ENCODE data around the gene JAKMIP2. TPM values are rescaled to one million over a fixed set of nuclear protein-coding genes. Genes with fewer than 3 reads are reported as not detected.
"Not testable (repeated sequence)": the region's sequence is repeated elsewhere in the genome, so short reads cannot be mapped to it uniquely, and the experiment has no call there.

Gene JAKMIP2
- total RNA-seq, 1 donor from 2014 or later = 6.0 TPM

GRCh38 chr5:147635882-147636728 is 146.4 kb downstream of the JAKMIP2 start:
- peaks cover 17% of the 10 kb centered on the region for H3K4me1 Mint-ChIP-seq (ENCODE audit: low read depth)
- no peaks in the 10 kb centered on the region for H3K9me3 Mint-ChIP-seq (ENCODE audit: low read depth)
- no peak for DNase-seq (ENCODE audit: low spot score, unreplicated experiment)
- no peaks in the 10 kb centered on the region for H3K36me3 Mint-ChIP-seq (ENCODE audit: insufficient read depth)
- peaks cover 3% of the 10 kb centered on the region for H3K27me3 Mint-ChIP-seq
- no peak overlapping the region for H3K4me3 Mint-ChIP-seq (ENCODE audit: low read depth)
- H3K27ac Mint-ChIP-seq = no peak overlapping the region
- TF ChIP-seq, protein P1, sequence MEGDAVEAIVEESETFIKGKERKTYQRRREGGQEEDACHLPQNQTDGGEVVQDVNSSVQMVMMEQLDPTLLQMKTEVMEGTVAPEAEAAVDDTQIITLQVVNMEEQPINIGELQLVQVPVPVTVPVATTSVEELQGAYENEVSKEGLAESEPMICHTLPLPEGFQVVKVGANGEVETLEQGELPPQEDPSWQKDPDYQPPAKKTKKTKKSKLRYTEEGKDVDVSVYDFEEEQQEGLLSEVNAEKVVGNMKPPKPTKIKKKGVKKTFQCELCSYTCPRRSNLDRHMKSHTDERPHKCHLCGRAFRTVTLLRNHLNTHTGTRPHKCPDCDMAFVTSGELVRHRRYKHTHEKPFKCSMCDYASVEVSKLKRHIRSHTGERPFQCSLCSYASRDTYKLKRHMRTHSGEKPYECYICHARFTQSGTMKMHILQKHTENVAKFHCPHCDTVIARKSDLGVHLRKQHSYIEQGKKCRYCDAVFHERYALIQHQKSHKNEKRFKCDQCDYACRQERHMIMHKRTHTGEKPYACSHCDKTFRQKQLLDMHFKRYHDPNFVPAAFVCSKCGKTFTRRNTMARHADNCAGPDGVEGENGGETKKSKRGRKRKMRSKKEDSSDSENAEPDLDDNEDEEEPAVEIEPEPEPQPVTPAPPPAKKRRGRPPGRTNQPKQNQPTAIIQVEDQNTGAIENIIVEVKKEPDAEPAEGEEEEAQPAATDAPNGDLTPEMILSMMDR (IDR thresholded peaks at IDR 0.05; ENCODE audit: unreplicated experiment) = no peak

DNA sequence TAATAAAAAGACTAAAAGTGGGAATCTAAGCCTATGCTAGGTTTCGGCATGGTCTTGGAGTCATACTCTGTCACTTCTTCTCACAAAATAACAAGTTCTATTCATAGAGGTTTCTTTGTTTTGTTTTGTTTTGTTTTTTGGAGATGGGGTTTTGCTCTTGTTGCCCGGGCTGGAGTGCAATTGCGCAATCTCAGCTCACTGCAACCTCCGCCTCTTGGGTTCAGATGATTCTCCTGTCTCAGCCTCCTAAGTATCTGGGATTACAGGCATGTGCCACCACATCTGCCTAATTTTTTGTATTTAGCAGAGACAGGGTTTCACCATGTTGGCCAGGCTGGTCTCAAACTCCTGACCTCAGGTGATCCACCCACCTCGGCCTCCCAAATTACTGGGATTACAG is 147.1 kb downstream of the JAKMIP2 start:
- H3K4me1 Mint-ChIP-seq (ENCODE audit: low read depth) = peaks cover 17% of the 10 kb centered on the region
- H3K36me3 Mint-ChIP-seq (ENCODE audit: insufficient read depth); H3K27ac Mint-ChIP-seq; H3K9me3 Mint-ChIP-seq (ENCODE audit: low read depth); DNase-seq (ENCODE audit: low spot score, unreplicated experiment); H3K4me3 Mint-ChIP-seq (ENCODE audit: low read depth); H3K27me3 Mint-ChIP-seq: not testable (repeated sequence)

- Mint-ChIP-seq H3K4me3 (ENCODE audit: low read depth) (no peak overlapping the region), H3K27ac (no peak overlapping the region), H3K4me1 (ENCODE audit: low read depth) (peaks cover 4% of the 10 kb centered on the region), H3K36me3 (ENCODE audit: insufficient read depth) (no peaks in the 10 kb centered on the region), H3K9me3 (ENCODE audit: low read depth) (no peaks in the 10 kb centered on the region), H3K27me3 (peaks cover 3% of the 10 kb centered on the region)
- no peak for DNase-seq (ENCODE audit: low spot score, unreplicated experiment)
- TF ChIP-seq, protein P1 (IDR thresholded peaks at IDR 0.05; ENCODE audit: unreplicated experiment) = no peak
Measured at GRCh38 chr5:147633173-147633572, 149.4 kb downstream of the JAKMIP2 start.

DNA sequence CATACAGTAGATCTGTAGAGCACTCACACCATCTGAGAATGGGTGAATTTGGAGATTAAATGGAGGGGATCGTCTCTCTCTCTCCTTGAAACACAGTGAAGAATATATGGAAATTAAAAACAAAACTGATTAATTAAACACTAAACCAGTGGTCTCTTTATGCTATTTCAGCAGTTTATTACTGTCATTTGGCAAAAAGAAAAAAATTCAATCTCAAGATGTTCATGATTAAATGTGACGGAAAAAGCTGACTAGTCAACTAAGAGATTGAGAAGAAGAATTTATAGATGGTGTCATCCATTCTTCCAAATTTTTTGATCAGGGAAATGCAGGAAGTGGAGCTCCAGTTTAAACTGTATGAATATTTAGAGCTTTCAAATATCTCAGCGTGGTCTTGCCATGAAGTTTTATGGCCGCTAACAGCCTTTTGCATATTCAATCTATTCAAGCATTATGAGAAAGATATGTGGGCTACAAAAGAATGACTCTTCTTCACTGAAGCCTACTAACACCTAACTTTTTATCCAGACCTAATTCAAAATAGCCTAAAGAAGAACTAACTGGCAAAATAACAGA is 151.0 kb downstream of the JAKMIP2 start:
- H3K9me3 Mint-ChIP-seq (ENCODE audit: low read depth) = no peaks in the 10 kb centered on the region

GRCh38 chr5:147629196-147629595 is 153.3 kb downstream of the JAKMIP2 start:
- Mint-ChIP-seq H3K36me3 (ENCODE audit: insufficient read depth) (no peaks in the 10 kb centered on the region), H3K9me3 (ENCODE audit: low read depth) (no peaks in the 10 kb centered on the region), H3K27me3 (peaks cover 3% of the 10 kb centered on the region), H3K4me3 (ENCODE audit: low read depth) (no peak overlapping the region), H3K27ac (no peak overlapping the region), H3K4me1 (ENCODE audit: low read depth) (peaks cover 14% of the 10 kb centered on the region)
- TF ChIP-seq, protein P1 (IDR thresholded peaks at IDR 0.05; ENCODE audit: unreplicated experiment) = no peak
- DNase-seq (ENCODE audit: low spot score, unreplicated experiment) = no peak

More for the DNA sequence above, 151.0 kb downstream of the JAKMIP2 start:
- TF ChIP-seq, protein P1 (IDR thresholded peaks at IDR 0.05; ENCODE audit: unreplicated experiment) = no peak
- peaks cover 10% of the 10 kb centered on the region for H3K4me1 Mint-ChIP-seq (ENCODE audit: low read depth)
- no peak overlapping the region for H3K4me3 Mint-ChIP-seq (ENCODE audit: low read depth)
- peaks cover 3% of the 10 kb centered on the region for H3K27me3 Mint-ChIP-seq
- H3K36me3 Mint-ChIP-seq (ENCODE audit: insufficient read depth) = no peaks in the 10 kb centered on the region
- no peak for DNase-seq (ENCODE audit: low spot score, unreplicated experiment)
- no peak overlapping the region for H3K27ac Mint-ChIP-seq

Measured in progenitor cell of endocrine pancreas (in vitro differentiated cells).